Measurements from ENCODE around the gene NME4. TPM values are rescaled to one million over a fixed set of nuclear protein-coding genes. Genes with fewer than 3 reads are reported as not detected.
"Not testable (repeated sequence)": the region's sequence is repeated elsewhere in the genome, so short reads cannot be mapped to it uniquely, and the experiment has no call there.

Gene NME4
- total RNA-seq, 2 donors from 2014 or later, result 45.4 to 45.8 TPM

GRCh38 chr16:375212-375611 is 21.8 kb upstream of the NME4 start:
- Histone ChIP-seq H3K9me3 (no peaks in the 10 kb centered on the region), H3K4me3 (no peak overlapping the region), H3K27ac (no peak overlapping the region), H3K4me1 (peaks cover 0 to 23% of the 10 kb centered on the region in 2 donors), H3K36me3 (peaks cover 46% of the 10 kb centered on the region), H3K27me3 (no peaks in the 10 kb centered on the region)
- TF ChIP-seq, protein P1, sequence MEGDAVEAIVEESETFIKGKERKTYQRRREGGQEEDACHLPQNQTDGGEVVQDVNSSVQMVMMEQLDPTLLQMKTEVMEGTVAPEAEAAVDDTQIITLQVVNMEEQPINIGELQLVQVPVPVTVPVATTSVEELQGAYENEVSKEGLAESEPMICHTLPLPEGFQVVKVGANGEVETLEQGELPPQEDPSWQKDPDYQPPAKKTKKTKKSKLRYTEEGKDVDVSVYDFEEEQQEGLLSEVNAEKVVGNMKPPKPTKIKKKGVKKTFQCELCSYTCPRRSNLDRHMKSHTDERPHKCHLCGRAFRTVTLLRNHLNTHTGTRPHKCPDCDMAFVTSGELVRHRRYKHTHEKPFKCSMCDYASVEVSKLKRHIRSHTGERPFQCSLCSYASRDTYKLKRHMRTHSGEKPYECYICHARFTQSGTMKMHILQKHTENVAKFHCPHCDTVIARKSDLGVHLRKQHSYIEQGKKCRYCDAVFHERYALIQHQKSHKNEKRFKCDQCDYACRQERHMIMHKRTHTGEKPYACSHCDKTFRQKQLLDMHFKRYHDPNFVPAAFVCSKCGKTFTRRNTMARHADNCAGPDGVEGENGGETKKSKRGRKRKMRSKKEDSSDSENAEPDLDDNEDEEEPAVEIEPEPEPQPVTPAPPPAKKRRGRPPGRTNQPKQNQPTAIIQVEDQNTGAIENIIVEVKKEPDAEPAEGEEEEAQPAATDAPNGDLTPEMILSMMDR (IDR thresholded peaks at IDR 0.05), result no peak
- no peak for DNase-seq (ENCODE audit: low spot score)

DNA sequence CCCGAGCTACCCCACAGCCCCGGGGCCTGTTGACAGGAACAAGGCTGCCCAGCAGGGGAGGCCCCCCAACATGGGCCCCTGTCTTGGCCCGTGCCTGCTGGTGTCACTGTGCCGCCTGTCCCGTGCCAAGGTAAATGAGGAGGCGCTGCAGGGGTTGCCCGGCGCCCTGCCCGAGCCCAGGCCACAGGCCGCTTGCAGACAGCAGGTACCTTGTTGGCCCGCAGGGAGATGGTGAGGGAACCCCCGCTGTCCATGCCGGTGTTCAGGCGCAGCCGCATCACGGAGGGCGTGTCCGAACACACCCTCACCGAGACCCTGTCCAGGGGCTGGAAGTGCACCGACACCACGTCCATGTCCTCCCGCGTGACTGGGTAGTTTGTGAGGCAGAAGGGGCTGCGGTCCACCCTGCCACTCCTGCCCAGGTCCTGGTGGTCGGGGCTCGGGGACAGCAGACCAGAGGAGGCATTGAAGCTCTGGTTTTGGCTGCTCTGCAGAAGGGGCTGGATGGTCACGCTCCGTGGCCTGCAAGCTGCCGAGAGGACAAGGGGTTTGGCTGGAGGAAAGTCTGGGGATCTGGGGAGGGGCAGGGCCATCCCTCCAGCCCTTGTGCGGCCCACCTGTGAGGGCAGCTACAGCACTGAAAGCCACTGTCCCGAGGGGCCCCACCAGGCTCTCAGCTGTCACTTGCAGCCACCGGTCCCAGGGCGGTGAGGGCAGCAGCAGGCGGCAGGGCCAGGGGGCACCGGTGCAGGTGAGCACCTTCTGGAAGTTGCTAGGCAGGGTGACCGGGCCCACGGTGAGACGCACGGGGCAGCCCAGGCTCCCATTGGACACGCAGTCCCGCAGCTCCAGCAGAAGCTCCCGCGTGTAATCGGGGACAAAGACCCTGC is 20.8 kb upstream of the NME4 start:
- H3K9me3 ChIP-seq, result no peaks in the 10 kb centered on the region
- H3K4me1 ChIP-seq, result peaks cover 0 to 26% of the 10 kb centered on the region in 2 donors
- no peaks in the 10 kb centered on the region for H3K27me3 ChIP-seq
- H3K27ac ChIP-seq, result no peak overlapping the region
- H3K36me3 ChIP-seq, result peaks cover 46% of the 10 kb centered on the region
- TF ChIP-seq, protein P1 (IDR thresholded peaks at IDR 0.05), result no peak
- no peak for DNase-seq (ENCODE audit: low spot score)
- no peak overlapping the region for H3K4me3 ChIP-seq

DNA sequence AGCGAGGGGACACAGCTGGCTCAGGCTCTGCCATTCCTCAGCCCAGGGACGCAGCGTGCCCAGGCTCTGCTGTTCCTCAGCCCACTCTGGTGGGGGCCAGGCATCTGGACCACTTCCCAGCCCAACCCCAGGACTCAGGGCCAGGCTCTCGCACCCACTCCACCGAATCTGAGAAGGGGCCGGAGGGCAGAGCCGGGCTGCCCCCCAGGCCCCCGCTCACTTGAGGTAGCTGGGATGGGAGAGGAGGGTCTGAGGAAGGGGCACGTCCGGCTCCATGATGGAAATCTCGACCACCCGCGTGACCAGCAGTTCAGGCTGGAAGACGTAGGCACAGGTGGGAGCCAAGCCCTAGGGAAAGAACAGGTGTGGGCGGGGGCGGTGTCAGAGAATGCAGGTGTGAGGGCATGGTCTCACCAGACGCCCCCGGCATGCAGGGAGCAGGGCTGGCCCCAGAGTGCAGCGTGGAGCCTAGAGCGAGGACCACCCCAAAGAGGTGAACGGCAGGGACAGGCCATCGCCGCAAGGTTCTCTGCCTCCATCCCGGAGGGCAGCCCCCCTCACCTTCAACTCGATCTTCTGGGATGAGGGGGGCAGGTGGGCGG is 20.1 kb upstream of the NME4 start:
- no peak overlapping the region for H3K27ac ChIP-seq
- H3K4me1 ChIP-seq, result peaks cover 0 to 26% of the 10 kb centered on the region in 2 donors
- DNase-seq (ENCODE audit: low spot score), result no peak
- TF ChIP-seq, protein P1 (IDR thresholded peaks at IDR 0.05), result no peak
- peaks cover 40% of the 10 kb centered on the region for H3K36me3 ChIP-seq
- H3K27me3 ChIP-seq, result no peaks in the 10 kb centered on the region
- no peak overlapping the region for H3K4me3 ChIP-seq
- H3K9me3 ChIP-seq, result no peaks in the 10 kb centered on the region

- peaks cover 39% of the 10 kb centered on the region for H3K36me3 ChIP-seq
- DNase-seq (ENCODE audit: low spot score), result no peak
- no peak overlapping the region for H3K27ac ChIP-seq
- no peak overlapping the region for H3K4me3 ChIP-seq
- H3K27me3 ChIP-seq, result no peaks in the 10 kb centered on the region
- no peaks in the 10 kb centered on the region for H3K9me3 ChIP-seq
- peaks cover 0 to 29% of the 10 kb centered on the region in 2 donors for H3K4me1 ChIP-seq
- TF ChIP-seq, protein P1 (IDR thresholded peaks at IDR 0.05), result no peak
These were observed 19.5 kb upstream of the NME4 start for GRCh38 chr16:377419-377951.

- not testable (repeated sequence) for H3K4me3 ChIP-seq; H3K9me3 ChIP-seq; DNase-seq (ENCODE audit: low spot score); H3K27ac ChIP-seq; H3K27me3 ChIP-seq
- peaks cover 0 to 37% of the 10 kb centered on the region in 2 donors for H3K4me1 ChIP-seq
- peaks cover 38% of the 10 kb centered on the region for H3K36me3 ChIP-seq
These were observed 18.7 kb upstream of the NME4 start for GRCh38 chr16:378113-378820.

- no peak for DNase-seq (ENCODE audit: low spot score)
These were observed 18.2 kb upstream of the NME4 start for GRCh38 chr16:378821-379182.

More at GRCh38 chr16:378821-379182, 18.2 kb upstream of the NME4 start:
- Histone ChIP-seq H3K27ac (no peak overlapping the region), H3K4me1 (peaks cover 0 to 42% of the 10 kb centered on the region in 2 donors), H3K4me3 (no peak overlapping the region), H3K27me3 (no peaks in the 10 kb centered on the region), H3K9me3 (no peaks in the 10 kb centered on the region), H3K36me3 (peaks cover 32% of the 10 kb centered on the region)
- TF ChIP-seq, protein P1 (IDR thresholded peaks at IDR 0.05), result no peak

Measured in right atrium auricular region (tissue), 2 donors.